H9 (cell line): ENCODE measurements around the gene OGFR. TPM values are rescaled to one million over a fixed set of nuclear protein-coding genes. Genes with fewer than 3 reads are reported as not detected.

Source experiments
- DNase-seq: peaks from one replicate; pipeline ENCODE4 v3.0.0-alpha.2; 2017
- H2AFZ ChIP-seq: one replicate; pipeline ENCODE4 v1.6.1; 2013; ENCODE audit warnings: mild to moderate bottlenecking, low read length, control low read depth, moderate library complexity
- H2AK5ac ChIP-seq: 2 replicates; pipeline ENCODE4 v1.6.1; 2013; ENCODE audit warnings: low read length, control low read depth, mixed read lengths; ENCODE audit not compliant: insufficient read length
- H2BK120ac ChIP-seq: one replicate; pipeline ENCODE4 v1.6.1; 2013; ENCODE audit warnings: low read depth, mild to moderate bottlenecking, low read length, control low read depth, inconsistent platforms; ENCODE audit not compliant: poor library complexity, severe bottlenecking
- H2BK12ac ChIP-seq: 2 replicates; pipeline ENCODE4 v1.6.1; 2013; ENCODE audit warnings: low read length, control low read depth, mixed read lengths, low read depth; ENCODE audit not compliant: insufficient read length
- H2BK15ac ChIP-seq: 2 replicates; pipeline ENCODE4 v1.6.1; 2013; ENCODE audit warnings: low read depth, low read length, control low read depth
- H2BK20ac ChIP-seq: one replicate; pipeline ENCODE4 v1.6.1; 2013; ENCODE audit warnings: low read depth, mild to moderate bottlenecking, low read length, control low read depth, inconsistent platforms; ENCODE audit not compliant: poor library complexity, severe bottlenecking
- H2BK5ac ChIP-seq: 2 replicates; pipeline ENCODE4 v1.6.1; 2013; ENCODE audit warnings: low read length, control low read depth, mixed read lengths; ENCODE audit not compliant: insufficient read length
- H3K14ac ChIP-seq: 2 replicates; pipeline ENCODE4 v1.6.1; 2013; ENCODE audit warnings: low read length, control low read depth; ENCODE audit not compliant: insufficient read depth
- H3K18ac ChIP-seq: 2 replicates; pipeline ENCODE4 v1.6.1; 2013; ENCODE audit warnings: low read depth, mild to moderate bottlenecking, mixed read lengths, low read length, control low read depth; ENCODE audit not compliant: insufficient read length
- H3K23ac ChIP-seq: 2 replicates; pipeline ENCODE4 v1.6.1; 2013; ENCODE audit warnings: low read length, control low read depth, mixed read lengths, low read depth; ENCODE audit not compliant: insufficient read length
- H3K23me2 ChIP-seq: 2 replicates; pipeline ENCODE4 v1.6.1; 2013; ENCODE audit warnings: low read depth, mild to moderate bottlenecking, mixed read lengths, low read length, control low read depth; ENCODE audit not compliant: insufficient read length, poor library complexity, severe bottlenecking
- H3K27ac ChIP-seq: 2 replicates; pipeline ENCODE4 v1.5.1; 2013; ENCODE audit warnings: low read length, control low read depth, mixed read lengths, low read depth; ENCODE audit not compliant: insufficient read length
- H3K27me3 ChIP-seq: 2 replicates; pipeline ENCODE4 v1.6.1; 2013; ENCODE audit warnings: low read length, control low read depth, inconsistent platforms; ENCODE audit not compliant: insufficient read depth
- H3K4ac ChIP-seq: 2 replicates; pipeline ENCODE4 v1.6.1; 2013; ENCODE audit warnings: low read depth, mild to moderate bottlenecking, control low read depth, inconsistent platforms, low read length, moderate library complexity
- H3K4me1 ChIP-seq: 2 replicates; pipeline ENCODE4 v1.6.1; 2013; ENCODE audit warnings: low read length, control low read depth, inconsistent platforms; ENCODE audit not compliant: insufficient read depth
- H3K4me2 ChIP-seq: 2 replicates; pipeline ENCODE4 v1.6.1; 2013; ENCODE audit warnings: low read length, control low read depth, mixed read lengths; ENCODE audit not compliant: insufficient read length, insufficient read depth
- H3K56ac ChIP-seq: 2 replicates; pipeline ENCODE4 v1.6.1; 2013; ENCODE audit warnings: low read depth, mild to moderate bottlenecking, mixed read lengths, low read length, control low read depth; ENCODE audit not compliant: insufficient read length
- H3K79me1 ChIP-seq: 2 replicates; pipeline ENCODE4 v1.6.1; 2013; ENCODE audit warnings: low read depth, mild to moderate bottlenecking, moderate library complexity, low read length, control low read depth, inconsistent platforms; ENCODE audit not compliant: insufficient read depth, poor library complexity, severe bottlenecking
- H3K79me2 ChIP-seq: 2 replicates; pipeline ENCODE4 v1.6.1; 2013; ENCODE audit warnings: low read length, control low read depth, inconsistent platforms; ENCODE audit not compliant: insufficient read depth
- H3K9ac ChIP-seq: 2 replicates; pipeline ENCODE4 v1.6.1; 2013; ENCODE audit warnings: low read length, control low read depth, mixed read lengths; ENCODE audit not compliant: insufficient read length; ENCODE audit errors: extremely low read depth
- H3K9me3 ChIP-seq: one replicate; pipeline ENCODE4 v1.6.1; 2013; ENCODE audit warnings: low read depth, low read length, inconsistent platforms; ENCODE audit not compliant: control insufficient read depth
- H3T11ph ChIP-seq: one replicate; pipeline ENCODE4 v1.6.1; 2013; ENCODE audit warnings: mild to moderate bottlenecking, low read length, control low read depth, inconsistent platforms
- H4K20me1 ChIP-seq: one replicate; pipeline ENCODE4 v1.6.1; 2013; ENCODE audit not compliant: control insufficient read depth, insufficient read length, insufficient read depth
- H4K5ac ChIP-seq: 2 replicates; pipeline ENCODE4 v1.6.1; 2013; ENCODE audit warnings: low read depth, mild to moderate bottlenecking, mixed read lengths, low read length, control low read depth; ENCODE audit not compliant: insufficient read length
- H4K8ac ChIP-seq: replicated peaks from 2 replicates; pipeline ENCODE4 v1.6.1; 2013; ENCODE audit warnings: low read length, control low read depth, mixed read lengths, low read depth; ENCODE audit not compliant: insufficient read length
- H4K91ac ChIP-seq: 2 replicates; pipeline ENCODE4 v1.6.1; 2013; ENCODE audit warnings: low read depth, mild to moderate bottlenecking, moderate library complexity, mixed read lengths, low read length, control low read depth; ENCODE audit not compliant: insufficient read length
- H3K27ac Mint-ChIP-seq, 3 experiments: 2 replicates in 2 of 3; 3 replicates in 1 of 3; pipeline ENCODE4 v1.8.0; 2020 to 2021; ENCODE audit warnings: mixed read lengths in 3 of 3, mild to moderate bottlenecking in 1 of 3, moderate library complexity in 1 of 3
- H3K27me3 Mint-ChIP-seq: 2 replicates; pipeline ENCODE4 v1.8.0; 2021; ENCODE audit warnings: low read depth, mild to moderate bottlenecking, moderate library complexity, mixed read lengths
- H3K36me3 Mint-ChIP-seq, 3 experiments: 2 replicates in 2 of 3; 3 replicates in 1 of 3; pipeline ENCODE4 v1.8.0; 2020 to 2021; ENCODE audit warnings: low read depth in 3 of 3, mixed read lengths in 3 of 3; ENCODE audit not compliant: insufficient read depth in 1 of 3
- H3K4me1 Mint-ChIP-seq, 2 experiments: 2 replicates each; pipeline ENCODE4 v1.8.0; 2020; ENCODE audit warnings: mixed read lengths in 2 of 2
- H3K4me3 Mint-ChIP-seq, 2 experiments: 2 replicates in 1 of 2; 3 replicates in 1 of 2; pipeline ENCODE4 v1.8.0; 2020 to 2021; ENCODE audit warnings: mild to moderate bottlenecking in 2 of 2, mixed read lengths in 2 of 2, moderate library complexity in 1 of 2
- H3K9me3 Mint-ChIP-seq, 2 experiments: 2 replicates in 1 of 2; 3 replicates in 1 of 2; pipeline ENCODE4 v1.8.0; 2020; ENCODE audit warnings: mild to moderate bottlenecking in 2 of 2, mixed read lengths in 2 of 2, moderate library complexity in 1 of 2
- CTCF ChIP-seq: fragments of 200-600 bp; sonication (generic); conservative IDR thresholded peaks from 3 replicates; pipeline ENCODE4 v1.8.0; 2021; ENCODE audit warnings: antibody characterized with exemption, mild to moderate bottlenecking
- WGBS: extraction: QIAGEN DNeasy Blood & Tissue Kit; methylation state at CpG from one replicate; pipeline ENCODE4 v1.1.7; 2013; ENCODE audit warnings: missing lambda C conversion rate, low lambda C conversion rate, mixed read lengths; ENCODE audit not compliant: insufficient read length; ENCODE audit errors: extremely low coverage; 5-methylcytosine and 5-hydroxymethylcytosine counted together
- total RNA-seq: library from RNA; stranded (reverse); gene quantifications from 2 replicates; pipeline ENCODE4 v1.2.1, GENCODE V29; 2021

Gene OGFR
- total RNA-seq, 1 experiment from 2014 or later: 33.1 TPM

GRCh38 chr20:62821726-62822210 lies 17.1 kb downstream of the OGFR start:
- no peak overlapping the region for H2BK20ac ChIP-seq
- H3K9me3 ChIP-seq: no peaks in the 10 kb centered on the region
- DNase-seq: no peak
- no peak overlapping the region for H4K91ac ChIP-seq
- Mint-ChIP-seq H3K36me3 (peaks cover 0 to 5% (median 0%) of the 10 kb centered on the region in 3 experiments; a peak in 1 of 7 replicates), H3K4me1 (peaks cover 10 to 14% of the 10 kb centered on the region in 2 experiments), H3K9me3 (no peaks in the 10 kb centered on the region), H3K27ac (no peak overlapping the region), H3K4me3 (no peak overlapping the region), H3K27me3 (no peaks in the 10 kb centered on the region)
- H3K14ac ChIP-seq: no peak overlapping the region
- H4K20me1 ChIP-seq: no peaks in the 10 kb centered on the region
- H2BK120ac ChIP-seq: no peak overlapping the region
- H3K4me1 ChIP-seq: no peaks in the 10 kb centered on the region; the same call in 1 of the 2 replicates
- H3K56ac ChIP-seq: no peak overlapping the region
- H3K79me2 ChIP-seq: no peaks in the 10 kb centered on the region
- H3K23me2 ChIP-seq: peaks cover 4% of the 10 kb centered on the region
- no CpG with 5 or more reads among the region's 12 CpGs for WGBS
- H3K27me3 ChIP-seq: no peaks in the 10 kb centered on the region
- no peak overlapping the region for H2BK12ac ChIP-seq
- no peak overlapping the region for H3K18ac ChIP-seq
- H3T11ph ChIP-seq: no peak overlapping the region
- no peak overlapping the region for H2BK5ac ChIP-seq
- H3K79me1 ChIP-seq: no peaks in the 10 kb centered on the region
- no peak overlapping the region for H3K27ac ChIP-seq
- H3K4me2 ChIP-seq: no peak overlapping the region
- no peak overlapping the region for H2BK15ac ChIP-seq
- H2AFZ ChIP-seq: no peak overlapping the region
- H4K8ac ChIP-seq: no peak overlapping the region
- H3K4ac ChIP-seq: no peak overlapping the region
- TF ChIP-seq CTCF: no peak
- no peak overlapping the region for H3K9ac ChIP-seq
- H3K23ac ChIP-seq: no peak overlapping the region
- no peak overlapping the region for H4K5ac ChIP-seq
- no peak overlapping the region for H2AK5ac ChIP-seq
